ENCODE measurements around the gene JAKMIP3.
A peak's percentile ranks its signal among the peaks of the same experiment; 100 is the strongest.

Gene JAKMIP3

DNA sequence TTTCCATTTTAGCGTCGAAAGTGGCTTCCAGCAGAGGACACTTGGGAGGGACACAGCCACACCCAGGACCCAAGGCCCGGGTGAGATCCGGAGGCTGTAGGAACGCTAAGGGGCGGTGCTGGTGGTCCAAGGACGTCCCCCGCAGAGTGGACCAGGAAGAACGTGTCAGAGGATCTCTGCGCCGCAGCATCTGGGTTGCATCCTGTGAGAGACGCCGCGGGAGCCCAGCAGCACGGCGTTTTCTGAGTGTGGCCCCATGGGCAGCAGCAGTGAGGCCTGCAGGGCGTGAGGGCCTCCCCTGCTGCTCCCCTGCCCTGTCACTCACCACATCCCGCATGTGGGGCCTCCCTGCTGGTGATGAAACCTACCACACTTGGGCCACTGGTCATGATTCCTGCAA lies 43.5 kb upstream of the JAKMIP3 start:
- CTCF ChIA-PET: interaction anchor here (0.7 to 1.7 kb wide), 9 partner anchors 8 to 137 kb away, joined by 3 to 13 read pairs (median 3); partner anchors contain the start of gene JAKMIP3

DNA sequence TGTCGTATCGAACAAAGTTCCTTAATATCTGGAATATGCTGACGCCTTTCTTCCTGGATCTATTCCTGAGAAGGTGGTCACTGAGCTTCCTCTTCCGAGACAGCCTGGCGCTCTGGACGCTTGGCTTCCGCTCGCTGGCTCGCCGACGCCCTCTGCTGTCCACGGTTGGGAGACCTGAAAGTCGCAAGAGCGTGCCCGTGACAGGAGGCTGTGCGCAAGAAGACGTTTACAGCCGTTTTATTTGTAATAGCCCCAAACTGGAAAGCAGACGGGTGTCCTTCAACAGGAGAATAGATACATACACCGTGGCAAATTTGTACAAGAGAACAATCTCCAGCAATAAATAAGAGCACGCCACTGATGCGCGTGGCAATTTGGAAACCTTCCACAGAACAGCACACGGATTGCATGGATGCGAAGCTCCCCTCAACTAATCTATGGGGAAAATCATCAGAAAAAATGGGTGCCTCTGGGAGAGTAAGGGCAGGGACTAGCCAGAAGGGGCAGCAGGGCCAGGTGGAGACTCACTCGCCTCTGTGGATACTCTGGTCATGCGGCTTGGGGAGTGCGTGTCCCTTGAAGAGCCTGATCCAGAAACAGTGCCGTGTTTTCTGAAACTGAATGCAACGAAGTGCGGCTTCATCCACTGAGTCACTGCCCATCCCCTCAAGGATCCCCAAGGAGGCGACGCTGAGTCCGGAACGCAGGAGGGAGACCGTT lies 42.5 kb upstream of the JAKMIP3 start:
- POLR2A ChIA-PET: no interaction called here
- peak overlapping the region in 3 of 7 experiments; percentile 5 to 22 (median 17) for H3K4me3 ChIP-seq (ENCODE audit: control insufficient read depth in 1 of 7, extremely low read depth in 1 of 7, insufficient read depth in 4 of 7, low read depth in 2 of 7, low read length in 6 of 7)

More for the DNA sequence above, 43.5 kb upstream of the JAKMIP3 start:
- Histone ChIP-seq H3K27ac (ENCODE audit: insufficient read depth in 1 of 2, low read depth in 1 of 2, low read length in 2 of 2, poor library complexity in 1 of 2, severe bottlenecking in 2 of 2) (no peak overlapping the region), H3K36me3 (ENCODE audit: control insufficient read depth in 4 of 4, insufficient read depth in 4 of 4, low read length in 3 of 4) (no peaks in the 10 kb centered on the region), H3K9me3 (ENCODE audit: control extremely low read depth in 1 of 5, control insufficient read depth in 4 of 5, insufficient read depth in 2 of 5, low read depth in 1 of 5, low read length in 4 of 5) (no peaks in the 10 kb centered on the region), H3K27me3 (replicated peaks in 2 of 5; ENCODE audit: control insufficient read depth in 4 of 5, insufficient read depth in 5 of 5, low read length in 4 of 5) (peaks cover 0 to 36% (median 5%) of the 10 kb centered on the region in 5 experiments), H3K4me1 (ENCODE audit: control extremely low read depth in 1 of 4, control insufficient read depth in 4 of 4, insufficient read depth in 4 of 4, low read length in 3 of 4) (peaks cover 0 to 7% (median 3%) of the 10 kb centered on the region in 4 experiments), H3K4me3 (ENCODE audit: control insufficient read depth in 1 of 7, extremely low read depth in 1 of 7, insufficient read depth in 4 of 7, low read depth in 2 of 7, low read length in 6 of 7) (no peak overlapping the region)
- 93% methylated on average over 18 of the region's 18 CpGs for WGBS (ENCODE audit: insufficient coverage)
- POLR2A ChIA-PET: no interaction called here
- no peak for DNase-seq

GRCh38 chr10:132027423-132027983 lies 38.2 kb upstream of the JAKMIP3 start:
- no peak for DNase-seq
- WGBS (ENCODE audit: insufficient coverage): 78% methylated on average over 3 of the region's 3 CpGs
- H3K36me3 ChIP-seq (ENCODE audit: control insufficient read depth in 4 of 4, insufficient read depth in 4 of 4, low read length in 3 of 4): no peaks in the 10 kb centered on the region
- peaks cover 0 to 76% (median 14%) of the 10 kb centered on the region in 5 experiments for H3K27me3 ChIP-seq (replicated peaks in 2 of 5; ENCODE audit: control insufficient read depth in 4 of 5, insufficient read depth in 5 of 5, low read length in 4 of 5)
- H3K4me1 ChIP-seq (ENCODE audit: control extremely low read depth in 1 of 4, control insufficient read depth in 4 of 4, insufficient read depth in 4 of 4, low read length in 3 of 4): peaks cover 0 to 7% (median 3%) of the 10 kb centered on the region in 4 experiments
- H3K27ac ChIP-seq (ENCODE audit: insufficient read depth in 1 of 2, low read depth in 1 of 2, low read length in 2 of 2, poor library complexity in 1 of 2, severe bottlenecking in 2 of 2): no peak overlapping the region
- H3K4me3 ChIP-seq (ENCODE audit: control insufficient read depth in 1 of 7, extremely low read depth in 1 of 7, insufficient read depth in 4 of 7, low read depth in 2 of 7, low read length in 6 of 7): no peak overlapping the region
- CTCF ChIA-PET: no interaction called here
- no peaks in the 10 kb centered on the region for H3K9me3 ChIP-seq (ENCODE audit: control extremely low read depth in 1 of 5, control insufficient read depth in 4 of 5, insufficient read depth in 2 of 5, low read depth in 1 of 5, low read length in 4 of 5)
- POLR2A ChIA-PET: no interaction called here

More for the DNA sequence above, 42.5 kb upstream of the JAKMIP3 start:
- H3K9me3 ChIP-seq (ENCODE audit: control extremely low read depth in 1 of 5, control insufficient read depth in 4 of 5, insufficient read depth in 2 of 5, low read depth in 1 of 5, low read length in 4 of 5): no peaks in the 10 kb centered on the region
- H3K36me3 ChIP-seq (ENCODE audit: control insufficient read depth in 4 of 4, insufficient read depth in 4 of 4, low read length in 3 of 4): no peaks in the 10 kb centered on the region
- peak; percentile 64 to 76 (median 76) for DNase-seq
- peaks cover 0 to 7% (median 3%) of the 10 kb centered on the region in 4 experiments for H3K4me1 ChIP-seq (ENCODE audit: control extremely low read depth in 1 of 4, control insufficient read depth in 4 of 4, insufficient read depth in 4 of 4, low read length in 3 of 4)
- no peak overlapping the region for H3K27ac ChIP-seq (ENCODE audit: insufficient read depth in 1 of 2, low read depth in 1 of 2, low read length in 2 of 2, poor library complexity in 1 of 2, severe bottlenecking in 2 of 2)
- WGBS (ENCODE audit: insufficient coverage): 21% methylated on average over 36 of the region's 36 CpGs
- H3K27me3 ChIP-seq (replicated peaks in 2 of 5; ENCODE audit: control insufficient read depth in 4 of 5, insufficient read depth in 5 of 5, low read length in 4 of 5): peaks cover 0 to 46% (median 7%) of the 10 kb centered on the region in 5 experiments
- CTCF ChIA-PET: interaction anchor here (0.6 to 1.7 kb wide), 13 partner anchors 8 to 139 kb away, joined by 3 to 13 read pairs (median 3); partner anchors contain the start of gene JAKMIP3

DNA sequence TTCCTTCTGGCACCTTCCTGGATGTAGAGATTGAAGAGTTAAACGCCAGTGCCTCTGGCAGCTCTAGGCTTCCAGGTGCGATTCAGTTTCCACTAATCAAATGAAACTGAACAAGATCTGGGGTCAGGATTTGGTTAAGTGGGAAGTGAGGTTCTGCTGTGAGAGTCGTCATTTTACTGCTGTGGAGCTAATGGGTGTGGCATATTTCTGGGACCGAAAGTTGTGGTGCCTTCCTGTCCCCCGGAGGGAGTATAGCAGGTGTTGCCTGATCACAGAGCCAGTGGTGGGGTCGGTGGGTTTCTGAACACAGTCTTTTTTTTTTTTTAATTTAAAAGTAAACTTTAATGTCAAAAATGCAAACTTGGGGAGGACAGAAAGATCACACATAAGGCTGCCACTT lies 37.0 kb upstream of the JAKMIP3 start:
- 88% methylated on average over 3 of the region's 6 CpGs for WGBS (ENCODE audit: insufficient coverage)
- peaks cover 2 to 83% (median 15%) of the 10 kb centered on the region in 5 experiments for H3K27me3 ChIP-seq (replicated peaks in 2 of 5; ENCODE audit: control insufficient read depth in 4 of 5, insufficient read depth in 5 of 5, low read length in 4 of 5)
- H3K4me1 ChIP-seq (ENCODE audit: control extremely low read depth in 1 of 4, control insufficient read depth in 4 of 4, insufficient read depth in 4 of 4, low read length in 3 of 4): peaks cover 0 to under 1% (median 0%) of the 10 kb centered on the region in 4 experiments
- ChIA-PET POLR2A (no interaction called here), CTCF (no interaction called here)
- H3K27ac ChIP-seq (ENCODE audit: insufficient read depth in 1 of 2, low read depth in 1 of 2, low read length in 2 of 2, poor library complexity in 1 of 2, severe bottlenecking in 2 of 2): no peak overlapping the region
- no peak overlapping the region for H3K4me3 ChIP-seq (ENCODE audit: control insufficient read depth in 1 of 7, extremely low read depth in 1 of 7, insufficient read depth in 4 of 7, low read depth in 2 of 7, low read length in 6 of 7)
- DNase-seq: no peak
- H3K9me3 ChIP-seq (ENCODE audit: control extremely low read depth in 1 of 5, control insufficient read depth in 4 of 5, insufficient read depth in 2 of 5, low read depth in 1 of 5, low read length in 4 of 5): peaks cover 0 to 5% (median 0%) of the 10 kb centered on the region in 5 experiments
- no peaks in the 10 kb centered on the region for H3K36me3 ChIP-seq (ENCODE audit: control insufficient read depth in 4 of 4, insufficient read depth in 4 of 4, low read length in 3 of 4)

DNA sequence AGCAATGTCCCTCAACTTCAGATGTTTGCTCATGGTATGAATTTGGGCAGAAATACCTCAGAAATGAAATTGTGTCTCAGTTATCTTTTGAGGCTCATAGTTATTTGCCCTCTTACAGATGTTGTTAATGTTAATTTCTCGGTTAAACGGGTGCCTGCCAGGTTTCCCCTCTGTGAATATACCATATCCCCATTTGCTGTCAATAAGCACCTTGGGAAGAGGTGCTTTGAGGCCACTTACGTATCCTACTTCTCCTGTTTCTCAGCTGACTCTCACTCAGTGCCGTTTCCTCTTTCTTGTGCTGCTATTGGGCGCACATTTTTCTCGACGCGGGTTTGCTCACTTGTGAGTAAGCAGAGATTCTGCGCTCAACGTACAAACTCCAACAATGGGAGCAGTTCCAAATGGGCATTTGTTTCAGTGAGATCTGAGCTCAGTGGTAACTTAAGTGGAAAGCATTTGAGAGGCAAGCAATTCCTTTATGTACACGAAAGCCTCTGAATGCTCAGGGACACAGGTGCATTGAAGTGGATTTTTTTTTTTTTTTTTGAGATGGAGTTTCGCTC lies 34.8 kb upstream of the JAKMIP3 start:
- no peaks in the 10 kb centered on the region for H3K36me3 ChIP-seq (ENCODE audit: control insufficient read depth in 4 of 4, insufficient read depth in 4 of 4, low read length in 3 of 4)
- no peak for DNase-seq
- ChIA-PET POLR2A (no interaction called here), CTCF (interaction anchor here (0.7 to 1.0 kb wide), 2 partner anchors 8 to 145 kb away, joined by 3 read pairs; no protein-coding TSS in a partner anchor)
- no peak overlapping the region for H3K4me3 ChIP-seq (ENCODE audit: control insufficient read depth in 1 of 7, extremely low read depth in 1 of 7, insufficient read depth in 4 of 7, low read depth in 2 of 7, low read length in 6 of 7)
- WGBS (ENCODE audit: insufficient coverage): 78% methylated on average over 11 of the region's 12 CpGs
- peaks cover 0 to under 1% (median under 1%) of the 10 kb centered on the region in 4 experiments for H3K4me1 ChIP-seq (ENCODE audit: control extremely low read depth in 1 of 4, control insufficient read depth in 4 of 4, insufficient read depth in 4 of 4, low read length in 3 of 4)
- peaks cover 2 to 87% (median 23%) of the 10 kb centered on the region in 5 experiments for H3K27me3 ChIP-seq (replicated peaks in 2 of 5; ENCODE audit: control insufficient read depth in 4 of 5, insufficient read depth in 5 of 5, low read length in 4 of 5)
- H3K27ac ChIP-seq (ENCODE audit: insufficient read depth in 1 of 2, low read depth in 1 of 2, low read length in 2 of 2, poor library complexity in 1 of 2, severe bottlenecking in 2 of 2): no peak overlapping the region
- H3K9me3 ChIP-seq (ENCODE audit: control extremely low read depth in 1 of 5, control insufficient read depth in 4 of 5, insufficient read depth in 2 of 5, low read depth in 1 of 5, low read length in 4 of 5): peaks cover 0 to 10% (median 0%) of the 10 kb centered on the region in 5 experiments

- H3K27me3 ChIP-seq (replicated peaks in 2 of 5; ENCODE audit: control insufficient read depth in 4 of 5, insufficient read depth in 5 of 5, low read length in 4 of 5): peaks cover 2 to 93% (median 37%) of the 10 kb centered on the region in 5 experiments
- peaks cover 0 to 10% (median 0%) of the 10 kb centered on the region in 5 experiments for H3K9me3 ChIP-seq (ENCODE audit: control extremely low read depth in 1 of 5, control insufficient read depth in 4 of 5, insufficient read depth in 2 of 5, low read depth in 1 of 5, low read length in 4 of 5)
- POLR2A ChIA-PET: no interaction called here
- no peak for DNase-seq
- no peak overlapping the region for H3K4me3 ChIP-seq (ENCODE audit: control insufficient read depth in 1 of 7, extremely low read depth in 1 of 7, insufficient read depth in 4 of 7, low read depth in 2 of 7, low read length in 6 of 7)
- H3K27ac ChIP-seq (ENCODE audit: insufficient read depth in 1 of 2, low read depth in 1 of 2, low read length in 2 of 2, poor library complexity in 1 of 2, severe bottlenecking in 2 of 2): no peak overlapping the region
- 82% methylated on average over 5 of the region's 5 CpGs for WGBS (ENCODE audit: insufficient coverage)
- H3K36me3 ChIP-seq (ENCODE audit: control insufficient read depth in 4 of 4, insufficient read depth in 4 of 4, low read length in 3 of 4): no peaks in the 10 kb centered on the region
- H3K4me1 ChIP-seq (ENCODE audit: control extremely low read depth in 1 of 4, control insufficient read depth in 4 of 4, insufficient read depth in 4 of 4, low read length in 3 of 4): peaks cover 0 to 12% (median 4%) of the 10 kb centered on the region in 4 experiments
- CTCF ChIA-PET: no interaction called here
These were observed 32.1 kb upstream of the JAKMIP3 start for GRCh38 chr10:132033632-132034031.
